Activated T-cell treated with anti-CD3 and anti-CD28 coated beads, Interleukin-2, amount 50 U/mL, for 72 hours (primary cell): ENCODE measurements around the gene CBFA2T3. TPM values are rescaled to one million over a fixed set of nuclear protein-coding genes. Genes with fewer than 3 reads are reported as not detected.
A peak's percentile ranks its signal among the peaks of the same experiment; 100 is the strongest.

Experiments used
- ATAC-seq, 2 donors: fragments of 150-1000 bp; cut with Tn5 transposase; replicated peaks in 1 of 2; 2 replicates each; pipeline ENCODE4 v1.10.0; 2021; ENCODE audit warnings: moderate library complexity in 2 of 2, mild to moderate bottlenecking in 1 of 2
- DNase-seq, 2 donors: peaks; one replicate each; pipeline ENCODE4 v3.0.0; 2021 to 2022; ENCODE audit warnings: mixed read lengths in 1 of 2
- H3K27ac Mint-ChIP-seq: one replicate; pipeline ENCODE4 v1.8.0; 2022; ENCODE audit warnings: mild to moderate bottlenecking, moderate library complexity, mixed read lengths
- H3K27me3 Mint-ChIP-seq: one replicate; pipeline ENCODE4 v1.8.0; 2022; ENCODE audit warnings: low read depth, mixed read lengths
- H3K36me3 Mint-ChIP-seq, 2 donors: one replicate each; pipeline ENCODE4 v1.8.0; 2022; ENCODE audit warnings: mixed read lengths in 2 of 2, mild to moderate bottlenecking in 1 of 2; ENCODE audit not compliant: insufficient read depth in 2 of 2
- H3K4me1 Mint-ChIP-seq: one replicate; pipeline ENCODE4 v1.8.0; 2022; ENCODE audit warnings: low read depth, mixed read lengths
- H3K4me3 Mint-ChIP-seq, 2 donors: one replicate each; pipeline ENCODE4 v1.8.0; 2022; ENCODE audit warnings: mild to moderate bottlenecking in 2 of 2, mixed read lengths in 2 of 2, moderate library complexity in 2 of 2
- H3K9me3 Mint-ChIP-seq, 2 donors: one replicate each; pipeline ENCODE4 v1.8.0; 2022; ENCODE audit warnings: mixed read lengths in 2 of 2
- total RNA-seq, 2 donors: library from RNA; stranded (reverse); gene quantifications; one replicate each; pipeline ENCODE4 v1.2.3, GENCODE V29; 2022

The CBFA2T3 gene
- total RNA-seq, 2 donors from 2014 or later, result 1.2 to 1.7 TPM

- no peak overlapping the region for H3K27ac Mint-ChIP-seq
- no peaks in the 10 kb centered on the region for H3K9me3 Mint-ChIP-seq
- no peaks in the 10 kb centered on the region for H3K27me3 Mint-ChIP-seq
- H3K36me3 Mint-ChIP-seq, result peaks cover 3 to 5% of the 10 kb centered on the region in 2 donors
- H3K4me3 Mint-ChIP-seq, result peak overlapping the region; percentile 99 to 100
- ATAC-seq (peak; percentile 49 to 55), DNase-seq (peak; percentile 16 to 25)
- peaks cover 30% of the 10 kb centered on the region for H3K4me1 Mint-ChIP-seq
These were observed 120.7 kb downstream of the CBFA2T3 start for GRCh38 chr16:88856122-88856827.

- Mint-ChIP-seq H3K4me1 (peaks cover 30% of the 10 kb centered on the region), H3K27ac (no peak overlapping the region), H3K4me3 (peak overlapping the region; percentile 79 to 86), H3K27me3 (no peaks in the 10 kb centered on the region), H3K36me3 (peaks cover 3 to 5% of the 10 kb centered on the region in 2 donors), H3K9me3 (no peaks in the 10 kb centered on the region)
- ATAC-seq, result no peak
- no peak for DNase-seq
These were observed 121.3 kb downstream of the CBFA2T3 start for GRCh38 chr16:88855736-88856121.

- no peak for DNase-seq
- H3K4me3 Mint-ChIP-seq, result peak overlapping the region; percentile 62 to 80
- ATAC-seq, result no peak
- no peaks in the 10 kb centered on the region for H3K27me3 Mint-ChIP-seq
- H3K9me3 Mint-ChIP-seq, result no peaks in the 10 kb centered on the region
- H3K27ac Mint-ChIP-seq, result peak overlapping the region; percentile 26
- H3K4me1 Mint-ChIP-seq, result peaks cover 30% of the 10 kb centered on the region
- H3K36me3 Mint-ChIP-seq, result peaks cover 3 to 5% of the 10 kb centered on the region in 2 donors
These were observed 121.8 kb downstream of the CBFA2T3 start for GRCh38 chr16:88855176-88855575.

- H3K27me3 Mint-ChIP-seq, result no peaks in the 10 kb centered on the region
- no peaks in the 10 kb centered on the region for H3K9me3 Mint-ChIP-seq
- H3K4me1 Mint-ChIP-seq, result peaks cover 30% of the 10 kb centered on the region
- ATAC-seq, result peak in 1 of 2 donors; percentile 11
- peak overlapping the region; percentile 38 for H3K27ac Mint-ChIP-seq
- peak overlapping the region; percentile 62 to 80 for H3K4me3 Mint-ChIP-seq
- peaks cover 3 to 5% of the 10 kb centered on the region in 2 donors for H3K36me3 Mint-ChIP-seq
- peak; percentile 28 to 36 for DNase-seq
These were observed 122.5 kb downstream of the CBFA2T3 start for GRCh38 chr16:88854306-88855111.

GRCh38 chr16:88853325-88853941, 123.6 kb downstream of the CBFA2T3 start:
- ATAC-seq (no peak), DNase-seq (no peak)
- no peak overlapping the region for H3K4me3 Mint-ChIP-seq
- peaks cover 3 to 5% of the 10 kb centered on the region in 2 donors for H3K36me3 Mint-ChIP-seq
- peaks cover 28% of the 10 kb centered on the region for H3K4me1 Mint-ChIP-seq
- H3K27me3 Mint-ChIP-seq, result no peaks in the 10 kb centered on the region
- H3K9me3 Mint-ChIP-seq, result no peaks in the 10 kb centered on the region
- H3K27ac Mint-ChIP-seq, result no peak overlapping the region

- no peaks in the 10 kb centered on the region for H3K27me3 Mint-ChIP-seq
- no peaks in the 10 kb centered on the region for H3K36me3 Mint-ChIP-seq
- H3K4me1 Mint-ChIP-seq, result peaks cover 19% of the 10 kb centered on the region
- H3K9me3 Mint-ChIP-seq, result no peaks in the 10 kb centered on the region
- no peak for ATAC-seq
- no peak overlapping the region for H3K4me3 Mint-ChIP-seq
- H3K27ac Mint-ChIP-seq, result no peak overlapping the region
- no peak for DNase-seq
These were observed 125.4 kb downstream of the CBFA2T3 start for GRCh38 chr16:88851616-88852015.

GRCh38 chr16:88850531-88851199, 126.3 kb downstream of the CBFA2T3 start:
- Mint-ChIP-seq H3K27ac (no peak overlapping the region), H3K27me3 (no peaks in the 10 kb centered on the region), H3K9me3 (no peaks in the 10 kb centered on the region), H3K4me3 (no peak overlapping the region), H3K4me1 (peaks cover 14% of the 10 kb centered on the region), H3K36me3 (no peaks in the 10 kb centered on the region)
- DNase-seq, result no peak
- ATAC-seq, result no peak

GRCh38 chr16:88848557-88848956, 128.4 kb downstream of the CBFA2T3 start:
- Mint-ChIP-seq H3K27me3 (no peaks in the 10 kb centered on the region), H3K4me3 (no peak overlapping the region), H3K27ac (no peak overlapping the region), H3K4me1 (no peaks in the 10 kb centered on the region), H3K9me3 (no peaks in the 10 kb centered on the region), H3K36me3 (no peaks in the 10 kb centered on the region)
- DNase-seq, result no peak
- ATAC-seq, result no peak

- Mint-ChIP-seq H3K27me3 (no peaks in the 10 kb centered on the region), H3K9me3 (no peaks in the 10 kb centered on the region), H3K36me3 (no peaks in the 10 kb centered on the region), H3K4me3 (no peak overlapping the region), H3K27ac (no peak overlapping the region), H3K4me1 (no peaks in the 10 kb centered on the region)
- DNase-seq, result no peak
- ATAC-seq, result no peak
These were observed 129.4 kb downstream of the CBFA2T3 start for GRCh38 chr16:88847654-88848053.

- no peak for ATAC-seq
- H3K36me3 Mint-ChIP-seq, result no peaks in the 10 kb centered on the region
These were observed 130.9 kb downstream of the CBFA2T3 start for GRCh38 chr16:88846088-88846487.

GRCh38 chr16:88844419-88845036, 132.5 kb downstream of the CBFA2T3 start:
- ATAC-seq (no peak), DNase-seq (no peak)
- no peak overlapping the region for H3K4me3 Mint-ChIP-seq
- no peaks in the 10 kb centered on the region for H3K4me1 Mint-ChIP-seq
- no peaks in the 10 kb centered on the region for H3K9me3 Mint-ChIP-seq
- no peaks in the 10 kb centered on the region for H3K27me3 Mint-ChIP-seq
- no peaks in the 10 kb centered on the region for H3K36me3 Mint-ChIP-seq
- H3K27ac Mint-ChIP-seq, result no peak overlapping the region

More at GRCh38 chr16:88846088-88846487, 130.9 kb downstream of the CBFA2T3 start:
- Mint-ChIP-seq H3K4me1 (no peaks in the 10 kb centered on the region), H3K27ac (no peak overlapping the region), H3K4me3 (no peak overlapping the region), H3K9me3 (no peaks in the 10 kb centered on the region), H3K27me3 (no peaks in the 10 kb centered on the region)
- no peak for DNase-seq

- Mint-ChIP-seq H3K9me3 (no peaks in the 10 kb centered on the region), H3K4me1 (no peaks in the 10 kb centered on the region), H3K27ac (no peak overlapping the region), H3K36me3 (no peaks in the 10 kb centered on the region), H3K4me3 (no peak overlapping the region), H3K27me3 (no peaks in the 10 kb centered on the region)
- DNase-seq (no peak), ATAC-seq (no peak)
These were observed 133.8 kb downstream of the CBFA2T3 start for GRCh38 chr16:88843256-88843655.
